ENCODE data around the gene SOX18.

SOX18 gene

DNA sequence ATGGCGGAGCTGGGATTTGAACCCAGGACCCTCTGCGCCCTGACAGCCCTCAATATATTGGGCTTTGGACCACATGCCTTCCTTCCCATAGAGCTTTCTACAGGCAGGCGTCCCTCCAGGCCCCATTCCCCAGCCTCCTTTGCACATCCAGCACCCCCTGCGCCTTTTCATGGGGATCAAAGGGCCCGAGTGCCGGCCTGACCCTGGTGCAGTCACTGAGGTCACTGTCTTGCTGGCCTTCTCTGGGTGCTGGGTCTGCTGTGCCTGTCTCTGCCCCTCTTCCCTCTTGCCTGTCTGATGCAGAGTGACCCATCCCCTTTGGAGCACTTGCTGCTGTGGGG lies 32.2 kb upstream of the SOX18 start:
- TF ChIP-seq GLIS3 (CRISPR knock-in tag; IDR thresholded peaks at IDR 0.05) (no peak), ZNF70 (CRISPR knock-in tag; IDR thresholded peaks at IDR 0.05) (no peak), ZFP3 (CRISPR knock-in tag; IDR thresholded peaks at IDR 0.05) (no peak), ZNF8 (CRISPR knock-in tag; IDR thresholded peaks at IDR 0.05) (no peak), TOX (CRISPR knock-in tag; IDR thresholded peaks at IDR 0.05; ENCODE audit: borderline replicate concordance) (no peak), ZNF565 (CRISPR knock-in tag; conservative IDR thresholded peaks at IDR 0.05; ENCODE audit: low read depth) (no peak), RARB (CRISPR knock-in tag; IDR thresholded peaks at IDR 0.05) (no peak), ZFP30 (CRISPR knock-in tag; IDR thresholded peaks at IDR 0.05) (no peak), ISL1 (CRISPR knock-in tag; IDR thresholded peaks at IDR 0.05) (no peak)
- TF ChIP-seq, protein P1, sequence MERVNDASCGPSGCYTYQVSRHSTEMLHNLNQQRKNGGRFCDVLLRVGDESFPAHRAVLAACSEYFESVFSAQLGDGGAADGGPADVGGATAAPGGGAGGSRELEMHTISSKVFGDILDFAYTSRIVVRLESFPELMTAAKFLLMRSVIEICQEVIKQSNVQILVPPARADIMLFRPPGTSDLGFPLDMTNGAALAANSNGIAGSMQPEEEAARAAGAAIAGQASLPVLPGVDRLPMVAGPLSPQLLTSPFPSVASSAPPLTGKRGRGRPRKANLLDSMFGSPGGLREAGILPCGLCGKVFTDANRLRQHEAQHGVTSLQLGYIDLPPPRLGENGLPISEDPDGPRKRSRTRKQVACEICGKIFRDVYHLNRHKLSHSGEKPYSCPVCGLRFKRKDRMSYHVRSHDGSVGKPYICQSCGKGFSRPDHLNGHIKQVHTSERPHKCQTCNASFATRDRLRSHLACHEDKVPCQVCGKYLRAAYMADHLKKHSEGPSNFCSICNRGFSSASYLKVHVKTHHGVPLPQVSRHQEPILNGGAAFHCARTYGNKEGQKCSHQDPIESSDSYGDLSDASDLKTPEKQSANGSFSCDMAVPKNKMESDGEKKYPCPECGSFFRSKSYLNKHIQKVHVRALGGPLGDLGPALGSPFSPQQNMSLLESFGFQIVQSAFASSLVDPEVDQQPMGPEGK (CRISPR knock-in tag; IDR thresholded peaks at IDR 0.05; ENCODE audit: borderline replicate concordance): no peak
- TF ChIP-seq, protein P2, sequence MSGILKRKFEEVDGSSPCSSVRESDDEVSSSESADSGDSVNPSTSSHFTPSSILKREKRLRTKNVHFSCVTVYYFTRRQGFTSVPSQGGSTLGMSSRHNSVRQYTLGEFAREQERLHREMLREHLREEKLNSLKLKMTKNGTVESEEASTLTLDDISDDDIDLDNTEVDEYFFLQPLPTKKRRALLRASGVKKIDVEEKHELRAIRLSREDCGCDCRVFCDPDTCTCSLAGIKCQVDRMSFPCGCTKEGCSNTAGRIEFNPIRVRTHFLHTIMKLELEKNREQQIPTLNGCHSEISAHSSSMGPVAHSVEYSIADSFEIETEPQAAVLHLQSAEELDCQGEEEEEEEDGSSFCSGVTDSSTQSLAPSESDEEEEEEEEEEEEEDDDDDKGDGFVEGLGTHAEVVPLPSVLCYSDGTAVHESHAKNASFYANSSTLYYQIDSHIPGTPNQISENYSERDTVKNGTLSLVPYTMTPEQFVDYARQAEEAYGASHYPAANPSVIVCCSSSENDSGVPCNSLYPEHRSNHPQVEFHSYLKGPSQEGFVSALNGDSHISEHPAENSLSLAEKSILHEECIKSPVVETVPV (CRISPR knock-in tag; IDR thresholded peaks at IDR 0.05): no peak
- TF ChIP-seq, protein P3, sequence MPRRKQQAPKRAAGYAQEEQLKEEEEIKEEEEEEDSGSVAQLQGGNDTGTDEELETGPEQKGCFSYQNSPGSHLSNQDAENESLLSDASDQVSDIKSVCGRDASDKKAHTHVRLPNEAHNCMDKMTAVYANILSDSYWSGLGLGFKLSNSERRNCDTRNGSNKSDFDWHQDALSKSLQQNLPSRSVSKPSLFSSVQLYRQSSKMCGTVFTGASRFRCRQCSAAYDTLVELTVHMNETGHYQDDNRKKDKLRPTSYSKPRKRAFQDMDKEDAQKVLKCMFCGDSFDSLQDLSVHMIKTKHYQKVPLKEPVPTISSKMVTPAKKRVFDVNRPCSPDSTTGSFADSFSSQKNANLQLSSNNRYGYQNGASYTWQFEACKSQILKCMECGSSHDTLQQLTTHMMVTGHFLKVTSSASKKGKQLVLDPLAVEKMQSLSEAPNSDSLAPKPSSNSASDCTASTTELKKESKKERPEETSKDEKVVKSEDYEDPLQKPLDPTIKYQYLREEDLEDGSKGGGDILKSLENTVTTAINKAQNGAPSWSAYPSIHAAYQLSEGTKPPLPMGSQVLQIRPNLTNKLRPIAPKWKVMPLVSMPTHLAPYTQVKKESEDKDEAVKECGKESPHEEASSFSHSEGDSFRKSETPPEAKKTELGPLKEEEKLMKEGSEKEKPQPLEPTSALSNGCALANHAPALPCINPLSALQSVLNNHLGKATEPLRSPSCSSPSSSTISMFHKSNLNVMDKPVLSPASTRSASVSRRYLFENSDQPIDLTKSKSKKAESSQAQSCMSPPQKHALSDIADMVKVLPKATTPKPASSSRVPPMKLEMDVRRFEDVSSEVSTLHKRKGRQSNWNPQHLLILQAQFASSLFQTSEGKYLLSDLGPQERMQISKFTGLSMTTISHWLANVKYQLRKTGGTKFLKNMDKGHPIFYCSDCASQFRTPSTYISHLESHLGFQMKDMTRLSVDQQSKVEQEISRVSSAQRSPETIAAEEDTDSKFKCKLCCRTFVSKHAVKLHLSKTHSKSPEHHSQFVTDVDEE (CRISPR knock-in tag; IDR thresholded peaks at IDR 0.05): no peak
- TF ChIP-seq, protein P4, sequence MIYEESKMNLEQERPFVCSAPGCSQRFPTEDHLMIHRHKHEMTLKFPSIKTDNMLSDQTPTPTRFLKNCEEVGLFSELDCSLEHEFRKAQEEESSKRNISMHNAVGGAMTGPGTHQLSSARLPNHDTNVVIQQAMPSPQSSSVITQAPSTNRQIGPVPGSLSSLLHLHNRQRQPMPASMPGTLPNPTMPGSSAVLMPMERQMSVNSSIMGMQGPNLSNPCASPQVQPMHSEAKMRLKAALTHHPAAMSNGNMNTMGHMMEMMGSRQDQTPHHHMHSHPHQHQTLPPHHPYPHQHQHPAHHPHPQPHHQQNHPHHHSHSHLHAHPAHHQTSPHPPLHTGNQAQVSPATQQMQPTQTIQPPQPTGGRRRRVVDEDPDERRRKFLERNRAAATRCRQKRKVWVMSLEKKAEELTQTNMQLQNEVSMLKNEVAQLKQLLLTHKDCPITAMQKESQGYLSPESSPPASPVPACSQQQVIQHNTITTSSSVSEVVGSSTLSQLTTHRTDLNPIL (CRISPR knock-in tag; IDR thresholded peaks at IDR 0.05; ENCODE audit: low read depth): no peak

DNA sequence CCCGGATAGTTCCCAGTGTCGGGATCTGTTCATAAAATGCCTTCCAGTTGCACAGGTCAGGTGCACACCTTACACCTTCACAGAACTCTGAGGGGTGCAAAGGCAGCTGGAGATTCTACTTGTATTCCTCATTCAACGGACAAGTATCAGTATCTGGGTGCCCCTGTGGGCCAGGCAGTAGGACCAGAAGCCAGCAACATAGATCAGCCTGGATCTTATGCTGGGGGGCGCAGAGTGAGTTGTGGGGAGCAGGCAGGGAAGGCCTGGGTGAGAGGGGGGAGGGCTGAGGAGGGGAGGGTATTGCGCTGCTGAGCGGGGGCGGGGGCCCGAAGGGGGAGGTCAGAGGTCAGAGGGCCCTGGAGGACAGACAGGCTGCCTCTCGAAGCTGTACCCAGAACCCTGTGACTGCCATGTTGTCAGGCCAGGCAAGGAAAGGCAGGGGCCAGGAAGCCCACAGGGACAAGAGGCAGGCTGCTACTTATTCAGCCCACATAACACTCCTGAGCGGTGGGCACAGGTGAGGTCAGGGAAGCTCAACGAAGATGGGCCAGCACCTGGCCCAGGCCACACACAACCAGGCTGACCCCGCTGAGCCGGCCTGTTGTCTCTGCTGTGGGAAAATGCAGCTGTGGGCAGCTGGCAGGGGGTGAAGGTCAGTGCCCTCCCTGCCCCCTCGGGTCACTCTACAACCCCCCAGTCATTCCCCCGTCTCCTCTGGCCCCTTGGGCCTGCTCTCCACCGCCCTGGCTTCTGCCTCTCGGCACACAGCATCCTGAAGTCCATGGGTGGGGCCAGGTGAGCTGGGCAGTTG lies 31.6 kb upstream of the SOX18 start:
- ATAC-seq: 0 out of 3 replicates have a peak, but pooled peaks have one; percentile 1
- no peak for TF ChIP-seq ZNF8 (CRISPR knock-in tag; IDR thresholded peaks at IDR 0.05)
- TF ChIP-seq, protein P1 (CRISPR knock-in tag; IDR thresholded peaks at IDR 0.05; ENCODE audit: borderline replicate concordance): no peak
- TF ChIP-seq BACH2 (CRISPR knock-in tag; IDR thresholded peaks at IDR 0.05; ENCODE audit: borderline replicate concordance): no peak
- TF ChIP-seq GLIS3 (CRISPR knock-in tag; IDR thresholded peaks at IDR 0.05): no peak
- TF ChIP-seq CSDC2 (CRISPR knock-in tag; IDR thresholded peaks at IDR 0.05): no peak
- no peak for TF ChIP-seq TOX (CRISPR knock-in tag; IDR thresholded peaks at IDR 0.05; ENCODE audit: borderline replicate concordance)
- no peak for TF ChIP-seq ARNTL (CRISPR knock-in tag; IDR thresholded peaks at IDR 0.05; ENCODE audit: borderline replicate concordance, low read depth)
- TF ChIP-seq, protein P4 (CRISPR knock-in tag; IDR thresholded peaks at IDR 0.05; ENCODE audit: low read depth): no peak
- no peak for TF ChIP-seq ZNF565 (CRISPR knock-in tag; conservative IDR thresholded peaks at IDR 0.05; ENCODE audit: low read depth)
- no peak for TF ChIP-seq ZFP3 (CRISPR knock-in tag; IDR thresholded peaks at IDR 0.05)
- no peak for TF ChIP-seq OSR1 (CRISPR knock-in tag; IDR thresholded peaks at IDR 0.05)
- no peak for TF ChIP-seq SNAI2 (CRISPR knock-in tag; IDR thresholded peaks at IDR 0.05)
- no peak for TF ChIP-seq TCF4 (CRISPR knock-in tag; IDR thresholded peaks at IDR 0.05; ENCODE audit: borderline replicate concordance)

More for the DNA sequence above, 32.2 kb upstream of the SOX18 start:
- no peak for ATAC-seq
